Measurements from ENCODE around the gene WDR54. TPM values are rescaled to one million over a fixed set of nuclear protein-coding genes. Genes with fewer than 3 reads are reported as not detected.

WDR54 gene
- total and polyA plus RNA-seq, 10 of the 15 experiments (the other 5 are each of a cell fraction or from before 2014, with no cell fraction given): 38.2 to 116 (median 89.1) TPM

GRCh38 chr2:74407682-74408081 is 13.8 kb upstream of the WDR54 start:
- Histone ChIP-seq H3K9ac (ENCODE audit: control insufficient read depth, insufficient read depth, low read length) (no peak overlapping the region), H2AFZ (ENCODE audit: control insufficient read depth, low read depth, low read length) (no peak overlapping the region), H4K20me1 (ENCODE audit: control insufficient read depth, insufficient read depth) (no peaks in the 10 kb centered on the region), H3K27me3 (replicated peaks in 1 of 2; ENCODE audit: control insufficient read depth in 2 of 2, insufficient read depth in 2 of 2, low read length in 1 of 2) (no peaks in the 10 kb centered on the region), H3K36me3 (ENCODE audit: control insufficient read depth in 2 of 2, insufficient read depth in 2 of 2, low read length in 1 of 2) (no peaks in the 10 kb centered on the region), H3K4me3 (no peak overlapping the region), H3K79me2 (ENCODE audit: control insufficient read depth, insufficient read depth, low read length) (no peaks in the 10 kb centered on the region), H3K27ac (ENCODE audit: control insufficient read depth, insufficient read depth) (no peak overlapping the region), H3K4me1 (ENCODE audit: control insufficient read depth, insufficient read depth, low read length) (peaks cover 5% of the 10 kb centered on the region; the same call in 1 of the 2 replicates), H3K4me2 (ENCODE audit: control insufficient read depth, insufficient read depth) (no peak overlapping the region), H3K9me3 (replicated peaks; ENCODE audit: control insufficient read depth, insufficient read depth, low read length) (no peaks in the 10 kb centered on the region)
- SMC1A ChIA-PET (ENCODE audit: uncharacterized antibody, unreplicated experiment): interaction anchor here (0.9 to 2.1 kb wide), 3 partner anchors 14 to 144 kb away, joined by 3 to 6 read pairs (median 3); partner anchors contain the start of genes C2orf81 and WDR54
- in situ Hi-C loops (cut with MboI) (no loop called here), intact Hi-C loops (cut with micrococcal nuclease; ENCODE audit: unreplicated experiment) (no loop called here)
- no TSS peak for BruUV-seq (replicated peaks)
- no peak for FAIRE-seq
- POLR2A ChIA-PET: interaction anchor here (0.6 kb wide), 1 partner anchor 59 kb away, joined by 5 read pairs; no protein-coding TSS in a partner anchor
- CTCF ChIA-PET: interaction anchor here (0.6 to 1.0 kb wide), 2 partner anchors 123 to 272 kb away, joined by 3 to 5 read pairs; no protein-coding TSS in a partner anchor
- no peak for DNase-seq (ENCODE audit: low read depth, low spot score)
- no peak for TF ChIP-seq SMC3 (IDR thresholded peaks at IDR 0.05; ENCODE audit: borderline replicate concordance, low read length)
- no peak for TF ChIP-seq HCFC1 (IDR thresholded peaks at IDR 0.05; ENCODE audit: low read length)
- no peak for TF ChIP-seq SPI1 (IDR thresholded peaks at IDR 0.05; ENCODE audit: borderline replicate concordance, insufficient read depth, low read depth, low read length)
- TF ChIP-seq TARDBP (IDR thresholded peaks at IDR 0.05; ENCODE audit: borderline replicate concordance): no peak
- no peak for TF ChIP-seq MEF2B (IDR thresholded peaks at IDR 0.05; ENCODE audit: partially characterized antibody, poor library complexity, severe bottlenecking)
- no peak for TF ChIP-seq SKIL (IDR thresholded peaks at IDR 0.05; ENCODE audit: low read depth, poor library complexity, severe bottlenecking)
- TF ChIP-seq PRDM15 (CRISPR knock-in tag; IDR thresholded peaks at IDR 0.05): no peak
- no peak for TF ChIP-seq NR2F1 (conservative IDR thresholded peaks at IDR 0.05)
- ATAC-seq: no peak
- 69% methylated on average over 5 of the region's 5 CpGs for WGBS (ENCODE audit: insufficient coverage, insufficient replicate concordance, low lambda C conversion rate, missing lambda C conversion rate)
- RAD21 ChIA-PET (ENCODE audit: unreplicated experiment): no interaction called here

Measured in GM12878 (cell line).